HG02759 (cell line): ENCODE data around the gene RHOT2.

Experiments
- ATAC-seq: cut with Tn5 transposase; IDR thresholded peaks from one replicate; pipeline ENCODE4 v1.9.1; 2021; ENCODE audit warnings: mild to moderate bottlenecking, moderate library complexity; ENCODE audit not compliant: unreplicated experiment

The RHOT2 gene

GRCh38 chr16:667780-668518 lies at the start of gene RHOT2:
Gene RHOT2, plus strand, starts transcription at chr16:668132. Its CDS starts 68 bp downstream, at chr16:668200.
- peak; percentile 91 for ATAC-seq

GRCh38 chr16:619476-620100 lies 48.3 kb upstream of the RHOT2 start:
- ATAC-seq, result no peak

- no peak for ATAC-seq
Measured at GRCh38 chr16:620700-621525, 47.0 kb upstream of the RHOT2 start.

- no peak for ATAC-seq
Measured at GRCh38 chr16:621526-622105, 46.3 kb upstream of the RHOT2 start.

- ATAC-seq, result no peak
Measured at GRCh38 chr16:622920-623280, 45.0 kb upstream of the RHOT2 start.

GRCh38 chr16:624526-625070 lies 43.3 kb upstream of the RHOT2 start:
- no peak for ATAC-seq

- no peak for ATAC-seq
Measured at GRCh38 chr16:625117-625976, 42.6 kb upstream of the RHOT2 start.

GRCh38 chr16:625977-626765 lies 41.8 kb upstream of the RHOT2 start:
- no peak for ATAC-seq

GRCh38 chr16:626787-627453 lies 41.0 kb upstream of the RHOT2 start:
- no peak for ATAC-seq

GRCh38 chr16:627454-628239 lies 40.3 kb upstream of the RHOT2 start:
- ATAC-seq, result no peak

- ATAC-seq, result no peak
Measured at GRCh38 chr16:628321-629061, 39.4 kb upstream of the RHOT2 start.

GRCh38 chr16:629185-629832 lies 38.6 kb upstream of the RHOT2 start:
- no peak for ATAC-seq

- no peak for ATAC-seq
Measured at GRCh38 chr16:629833-630248, 38.1 kb upstream of the RHOT2 start.

GRCh38 chr16:630249-630814 lies 37.6 kb upstream of the RHOT2 start:
- ATAC-seq, result no peak

GRCh38 chr16:630815-631405 lies 37.0 kb upstream of the RHOT2 start, which contains the start of gene WFIKKN1:
Gene WFIKKN1, plus strand, starts transcription at chr16:630985. Its CDS starts 269 bp downstream, at chr16:631254.
- ATAC-seq, result no peak

GRCh38 chr16:631808-632358 lies 36.0 kb upstream of the RHOT2 start:
- ATAC-seq, result no peak
